Measurements from ENCODE around the gene WFIKKN1. TPM values are rescaled to one million over a fixed set of nuclear protein-coding genes. Genes with fewer than 3 reads are reported as not detected.

WFIKKN1 gene
- total and polyA plus RNA-seq, 4 donors = 0.31 to 2.5 (median 0.61) TPM

GRCh38 chr16:651844-652243, 21.1 kb downstream of the WFIKKN1 start:
- no peak for DNase-seq
- H3K36me3 ChIP-seq (ENCODE audit: control insufficient read depth in 4 of 4, insufficient read depth in 4 of 4, low read length in 4 of 4) = peaks cover 0 to 17% (median 3%) of the 10 kb centered on the region in 4 donors
- 93% methylated on average over 22 of the region's 22 CpGs for WGBS, 2 donors

GRCh38 chr16:652454-653305, 21.9 kb downstream of the WFIKKN1 start:
- peaks cover 0 to 25% (median 5%) of the 10 kb centered on the region in 4 donors for H3K36me3 ChIP-seq (ENCODE audit: control insufficient read depth in 4 of 4, insufficient read depth in 4 of 4, low read length in 4 of 4)
- H3K4me3 ChIP-seq = no peak overlapping the region
- TF ChIP-seq, protein P1, sequence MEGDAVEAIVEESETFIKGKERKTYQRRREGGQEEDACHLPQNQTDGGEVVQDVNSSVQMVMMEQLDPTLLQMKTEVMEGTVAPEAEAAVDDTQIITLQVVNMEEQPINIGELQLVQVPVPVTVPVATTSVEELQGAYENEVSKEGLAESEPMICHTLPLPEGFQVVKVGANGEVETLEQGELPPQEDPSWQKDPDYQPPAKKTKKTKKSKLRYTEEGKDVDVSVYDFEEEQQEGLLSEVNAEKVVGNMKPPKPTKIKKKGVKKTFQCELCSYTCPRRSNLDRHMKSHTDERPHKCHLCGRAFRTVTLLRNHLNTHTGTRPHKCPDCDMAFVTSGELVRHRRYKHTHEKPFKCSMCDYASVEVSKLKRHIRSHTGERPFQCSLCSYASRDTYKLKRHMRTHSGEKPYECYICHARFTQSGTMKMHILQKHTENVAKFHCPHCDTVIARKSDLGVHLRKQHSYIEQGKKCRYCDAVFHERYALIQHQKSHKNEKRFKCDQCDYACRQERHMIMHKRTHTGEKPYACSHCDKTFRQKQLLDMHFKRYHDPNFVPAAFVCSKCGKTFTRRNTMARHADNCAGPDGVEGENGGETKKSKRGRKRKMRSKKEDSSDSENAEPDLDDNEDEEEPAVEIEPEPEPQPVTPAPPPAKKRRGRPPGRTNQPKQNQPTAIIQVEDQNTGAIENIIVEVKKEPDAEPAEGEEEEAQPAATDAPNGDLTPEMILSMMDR (IDR thresholded peaks at IDR 0.05; ENCODE audit: control extremely low read depth, extremely low read depth) = no peak
- no peaks in the 10 kb centered on the region for H3K27me3 ChIP-seq (ENCODE audit: control insufficient read depth in 3 of 3, insufficient read depth in 3 of 3, low read length in 2 of 3)
- 82 to 91% methylated on average over 28 of the region's 28 CpGs for WGBS, 2 donors
- no peak overlapping the region for H3K9ac ChIP-seq (ENCODE audit: insufficient read depth in 1 of 2, low read length in 2 of 2)
- DNase-seq = peak in 2 of 3 donors; percentile 51 to 52
- no peaks in the 10 kb centered on the region for H3K9me3 ChIP-seq (ENCODE audit: control insufficient read depth in 4 of 4, insufficient read depth in 3 of 4, low read length in 3 of 4)
- no peak for ATAC-seq (ENCODE audit: insufficient read depth, low FRiP score)
- H3K27ac ChIP-seq (ENCODE audit: low read depth in 1 of 2, low read length in 1 of 2) = no peak overlapping the region
- peaks cover 0 to 19% (median 7%) of the 10 kb centered on the region in 5 donors for H3K4me1 ChIP-seq (ENCODE audit: control insufficient read depth in 5 of 5, insufficient read depth in 5 of 5, low read length in 5 of 5)

More at GRCh38 chr16:651844-652243, 21.1 kb downstream of the WFIKKN1 start:
- Histone ChIP-seq H3K9me3 (ENCODE audit: control insufficient read depth in 4 of 4, insufficient read depth in 3 of 4, low read length in 3 of 4) (no peaks in the 10 kb centered on the region), H3K4me3 (no peak overlapping the region), H3K27me3 (ENCODE audit: control insufficient read depth in 3 of 3, insufficient read depth in 3 of 3, low read length in 2 of 3) (no peaks in the 10 kb centered on the region), H3K27ac (ENCODE audit: low read depth in 1 of 2, low read length in 1 of 2) (no peak overlapping the region), H3K4me1 (ENCODE audit: control insufficient read depth in 5 of 5, insufficient read depth in 5 of 5, low read length in 5 of 5) (peaks cover 0 to 19% (median 8%) of the 10 kb centered on the region in 5 donors), H3K9ac (ENCODE audit: insufficient read depth in 1 of 2, low read length in 2 of 2) (no peak overlapping the region)
- TF ChIP-seq, protein P1 (IDR thresholded peaks at IDR 0.05; ENCODE audit: control extremely low read depth, extremely low read depth) = no peak
- no peak for ATAC-seq (ENCODE audit: insufficient read depth, low FRiP score)

DNA sequence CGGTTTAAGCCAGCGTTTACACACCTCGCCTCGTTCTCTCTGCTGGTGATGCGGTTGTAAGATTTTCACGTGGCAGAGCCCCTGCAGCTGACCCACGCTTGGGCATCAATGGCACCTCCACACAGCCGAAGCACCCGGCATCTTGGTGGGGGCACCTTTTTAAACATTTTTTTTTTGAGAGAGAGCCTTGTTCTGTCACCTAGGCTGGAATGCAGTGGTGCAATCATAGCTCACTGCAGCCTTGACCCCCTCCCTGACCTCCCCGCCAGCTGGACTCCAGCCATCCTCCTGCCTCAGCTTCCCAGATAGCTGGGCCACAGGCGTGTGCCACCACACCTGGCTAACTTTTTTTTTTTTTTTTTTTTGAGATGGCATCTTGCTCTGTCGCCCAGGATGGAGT, 23.2 kb downstream of the WFIKKN1 start:
- no peak overlapping the region for H3K4me3 ChIP-seq
- TF ChIP-seq, protein P1 (IDR thresholded peaks at IDR 0.05; ENCODE audit: control extremely low read depth, extremely low read depth) = no peak
- H3K36me3 ChIP-seq (ENCODE audit: control insufficient read depth in 4 of 4, insufficient read depth in 4 of 4, low read length in 4 of 4) = peaks cover 0 to 29% (median 5%) of the 10 kb centered on the region in 4 donors
- H3K4me1 ChIP-seq (ENCODE audit: control insufficient read depth in 5 of 5, insufficient read depth in 5 of 5, low read length in 5 of 5) = peaks cover 0 to 11% (median 2%) of the 10 kb centered on the region in 5 donors
- H3K9ac ChIP-seq (ENCODE audit: insufficient read depth in 1 of 2, low read length in 2 of 2) = no peak overlapping the region
- DNase-seq = no peak
- ATAC-seq (ENCODE audit: insufficient read depth, low FRiP score) = no peak
- 92 to 95% methylated on average over 12 of the region's 12 CpGs for WGBS, 2 donors
- H3K27me3 ChIP-seq (ENCODE audit: control insufficient read depth in 3 of 3, insufficient read depth in 3 of 3, low read length in 2 of 3) = no peaks in the 10 kb centered on the region
- H3K27ac ChIP-seq (ENCODE audit: low read depth in 1 of 2, low read length in 1 of 2) = no peak overlapping the region
- no peaks in the 10 kb centered on the region for H3K9me3 ChIP-seq (ENCODE audit: control insufficient read depth in 4 of 4, insufficient read depth in 3 of 4, low read length in 3 of 4)
